Activated naive CD4-positive, alpha-beta T cell treated with anti-CD3 and anti-CD28 coated beads for 36 hours (primary cell): ENCODE results near the gene C8G. TPM values are rescaled to one million over a fixed set of nuclear protein-coding genes. Genes with fewer than 3 reads are reported as not detected.

ENCODE experiments used
- CTCF ChIA-PET: fragments of 350-600 bp; sonication (Branson Sonifier 250); formaldehyde crosslinking; loops from one replicate; lab custom pipeline; 2021; ENCODE audit warnings: antibody characterized with exemption; lab: Charles Lee
- DNase-seq: peaks from one replicate; pipeline ENCODE4 v3.0.0-alpha.2; 2020
- H3K27ac Mint-ChIP-seq: one replicate; pipeline ENCODE4 v1.8.0; 2021; ENCODE audit warnings: mild to moderate bottlenecking, mixed read lengths
- H3K27me3 Mint-ChIP-seq: one replicate; pipeline ENCODE4 v1.8.0; 2021; ENCODE audit warnings: low read depth, mixed read lengths
- H3K36me3 Mint-ChIP-seq: one replicate; pipeline ENCODE4 v1.8.0; 2021; ENCODE audit warnings: low read depth, mixed read lengths
- H3K4me1 Mint-ChIP-seq: one replicate; pipeline ENCODE4 v1.8.0; 2021; ENCODE audit warnings: low read depth, mixed read lengths
- H3K4me3 Mint-ChIP-seq: one replicate; pipeline ENCODE4 v1.8.0; 2021; ENCODE audit warnings: mild to moderate bottlenecking, moderate library complexity, mixed read lengths
- H3K9me3 Mint-ChIP-seq: one replicate; pipeline ENCODE4 v1.8.0; 2021; ENCODE audit warnings: mixed read lengths
- intact Hi-C: fragments of 100-400 bp; cut with micrococcal nuclease; formaldehyde crosslinking; loops from one replicate; pipeline ENCODE4 v1.15.1; 2023
- total RNA-seq, 2 experiments: library from RNA; stranded (reverse); gene quantifications; one replicate each; pipeline ENCODE4 v1.2.3, GENCODE V29; 2021

Gene C8G
- total RNA-seq: under 1 TPM in 1 of 2 experiments, not detected in 1; 0.83 TPM

- H3K27me3 Mint-ChIP-seq: no peaks in the 10 kb centered on the region
- peak within 1 kb of the TSS; percentile 81 for H3K27ac Mint-ChIP-seq
- intact Hi-C loops: loop anchor here (1.0 to 2.0 kb wide), 4 partner anchors 62 to 154 kb away; partner anchors contain the start of genes AJM1, MAN1B1 and TMEM141
- peak within 1 kb of the TSS; percentile 77 for H3K4me3 Mint-ChIP-seq
- H3K36me3 Mint-ChIP-seq: peaks cover 11% of the 10 kb centered on the region
- H3K9me3 Mint-ChIP-seq: no peaks in the 10 kb centered on the region
- CTCF ChIA-PET: interaction anchor here (0.6 to 1.1 kb wide), 4 partner anchors 49 to 101 kb away, joined by 3 to 4 read pairs (median 3); no protein-coding TSS in a partner anchor
- peaks cover 9% of the 10 kb centered on the region for H3K4me1 Mint-ChIP-seq
- peak; percentile 94 for DNase-seq
Measured at GRCh38 chr9:136944519-136945332, at the start of gene C8G, which contains the start of gene FBXW5. C8G (plus strand) TSS chr9:136945243; CDS start chr9:136945321, 78 bp downstream. FBXW5 (minus strand) TSS chr9:136944738; CDS start chr9:136944083, 655 bp downstream.

- Mint-ChIP-seq H3K27me3 (no peaks in the 10 kb centered on the region), H3K27ac (no peak overlapping the region), H3K4me1 (peaks cover 25% of the 10 kb centered on the region), H3K9me3 (no peaks in the 10 kb centered on the region), H3K36me3 (peaks cover 31% of the 10 kb centered on the region), H3K4me3 (no peak overlapping the region)
- CTCF ChIA-PET: no interaction called here
- intact Hi-C loops: no loop called here
- no peak for DNase-seq
Measured at GRCh38 chr9:136896027-136896426, 49.0 kb upstream of the C8G start.

GRCh38 chr9:136898483-136899100 lies 46.5 kb upstream of the C8G start:
- peaks cover 44% of the 10 kb centered on the region for H3K4me1 Mint-ChIP-seq
- no peak overlapping the region for H3K4me3 Mint-ChIP-seq
- intact Hi-C loops: no loop called here
- H3K36me3 Mint-ChIP-seq: peaks cover 40% of the 10 kb centered on the region
- H3K27ac Mint-ChIP-seq: no peak overlapping the region
- H3K9me3 Mint-ChIP-seq: no peaks in the 10 kb centered on the region
- no peaks in the 10 kb centered on the region for H3K27me3 Mint-ChIP-seq
- no peak for DNase-seq
- CTCF ChIA-PET: interaction anchor here (1.1 kb wide), 1 partner anchor 16 kb away, joined by 3 read pairs; no protein-coding TSS in a partner anchor

GRCh38 chr9:136899196-136899595 lies 45.8 kb upstream of the C8G start:
- intact Hi-C loops: no loop called here
- Mint-ChIP-seq H3K4me1 (peaks cover 46% of the 10 kb centered on the region), H3K27ac (no peak overlapping the region)

GRCh38 chr9:136900556-136900955 lies 44.5 kb upstream of the C8G start:
- CTCF ChIA-PET: no interaction called here
- intact Hi-C loops: loop anchor here (5.0 kb wide), 2 partner anchors 92 to 368 kb away; partner anchors contain the start of gene PAXX
- H3K27ac Mint-ChIP-seq: peak overlapping the region; percentile 94
- no peak for DNase-seq
- no peak overlapping the region for H3K4me3 Mint-ChIP-seq
- peaks cover 36% of the 10 kb centered on the region for H3K36me3 Mint-ChIP-seq
- peaks cover 44% of the 10 kb centered on the region for H3K4me1 Mint-ChIP-seq
- H3K27me3 Mint-ChIP-seq: no peaks in the 10 kb centered on the region
- H3K9me3 Mint-ChIP-seq: no peaks in the 10 kb centered on the region

More at GRCh38 chr9:136899196-136899595, 45.8 kb upstream of the C8G start:
- H3K4me3 Mint-ChIP-seq: no peak overlapping the region
- CTCF ChIA-PET: no interaction called here
- peaks cover 40% of the 10 kb centered on the region for H3K36me3 Mint-ChIP-seq
- no peaks in the 10 kb centered on the region for H3K9me3 Mint-ChIP-seq
- no peaks in the 10 kb centered on the region for H3K27me3 Mint-ChIP-seq
- no peak for DNase-seq

- no peak for DNase-seq
- Mint-ChIP-seq H3K27ac (peak overlapping the region; percentile 94), H3K4me3 (no peak overlapping the region), H3K27me3 (no peaks in the 10 kb centered on the region), H3K4me1 (peaks cover 47% of the 10 kb centered on the region), H3K9me3 (no peaks in the 10 kb centered on the region), H3K36me3 (peaks cover 38% of the 10 kb centered on the region)
- CTCF ChIA-PET: interaction anchor here (1.5 kb wide), 1 partner anchor 58 kb away, joined by 10 read pairs; the partner anchor contains the start of gene AJM1
- intact Hi-C loops: loop anchor here (5.0 kb wide), 2 partner anchors 91 to 369 kb away; partner anchors contain the start of gene PAXX
Measured at GRCh38 chr9:136900988-136901515, 44.0 kb upstream of the C8G start.

- intact Hi-C loops: loop anchor here (1.0 to 5.0 kb wide), 6 partner anchors 15 to 369 kb away; partner anchors contain the start of genes PAXX, PHPT1 and TRAF2
- CTCF ChIA-PET: interaction anchor here (0.7 to 1.7 kb wide), 5 partner anchors 17 to 492 kb away, joined by 3 to 10 read pairs (median 4); partner anchors contain the start of gene AJM1
- Mint-ChIP-seq H3K27me3 (no peaks in the 10 kb centered on the region), H3K4me1 (peaks cover 49% of the 10 kb centered on the region), H3K36me3 (peaks cover 44% of the 10 kb centered on the region), H3K9me3 (no peaks in the 10 kb centered on the region), H3K27ac (peak overlapping the region; percentile 94), H3K4me3 (peak overlapping the region; percentile 31)
- peak; percentile 75 for DNase-seq
Measured at GRCh38 chr9:136901516-136902258, 43.4 kb upstream of the C8G start.

- H3K9me3 Mint-ChIP-seq: no peaks in the 10 kb centered on the region
- H3K4me1 Mint-ChIP-seq: peaks cover 52% of the 10 kb centered on the region
- CTCF ChIA-PET: interaction anchor here (0.6 to 1.7 kb wide), 6 partner anchors 18 to 493 kb away, joined by 3 to 10 read pairs (median 4); partner anchors contain the start of gene AJM1
- DNase-seq: peak; percentile 95
- H3K27ac Mint-ChIP-seq: peak overlapping the region; percentile 94
- no peaks in the 10 kb centered on the region for H3K27me3 Mint-ChIP-seq
- H3K36me3 Mint-ChIP-seq: peaks cover 49% of the 10 kb centered on the region
- peak overlapping the region; percentile 31 for H3K4me3 Mint-ChIP-seq
- intact Hi-C loops: loop anchor here (1.0 to 5.0 kb wide), 6 partner anchors 16 to 370 kb away; partner anchors contain the start of genes PAXX, PHPT1 and TRAF2
Measured at GRCh38 chr9:136902259-136902821, 42.7 kb upstream of the C8G start.

GRCh38 chr9:136903041-136903554 lies 41.9 kb upstream of the C8G start:
- intact Hi-C loops: loop anchor here (5.0 kb wide), 2 partner anchors 89 to 371 kb away; partner anchors contain the start of gene PAXX
- H3K9me3 Mint-ChIP-seq: no peaks in the 10 kb centered on the region
- CTCF ChIA-PET: interaction anchor here (0.6 to 1.7 kb wide), 2 partner anchors 19 to 143 kb away, joined by 3 to 4 read pairs; no protein-coding TSS in a partner anchor
- DNase-seq: no peak
- H3K4me3 Mint-ChIP-seq: no peak overlapping the region
- H3K36me3 Mint-ChIP-seq: peaks cover 53% of the 10 kb centered on the region
- peaks cover 52% of the 10 kb centered on the region for H3K4me1 Mint-ChIP-seq
- peak overlapping the region; percentile 94 for H3K27ac Mint-ChIP-seq
- no peaks in the 10 kb centered on the region for H3K27me3 Mint-ChIP-seq

GRCh38 chr9:136906266-136906665 lies 38.8 kb upstream of the C8G start:
- H3K36me3 Mint-ChIP-seq: peaks cover 40% of the 10 kb centered on the region
- peak overlapping the region; percentile 25 for H3K27ac Mint-ChIP-seq
- H3K4me1 Mint-ChIP-seq: peaks cover 38% of the 10 kb centered on the region
- DNase-seq: no peak
- CTCF ChIA-PET: no interaction called here
- intact Hi-C loops: no loop called here
- no peaks in the 10 kb centered on the region for H3K27me3 Mint-ChIP-seq
- no peaks in the 10 kb centered on the region for H3K9me3 Mint-ChIP-seq
- H3K4me3 Mint-ChIP-seq: no peak overlapping the region
